H1 (cell line): ENCODE results near the gene PSKH1. TPM values are rescaled to one million over a fixed set of nuclear protein-coding genes. Genes with fewer than 3 reads are reported as not detected.

ENCODE experiments used
- CTCF ChIA-PET: fragments of 300-600 bp; sonication (Branson Sonifier 250); formaldehyde crosslinking; loops from one replicate; lab custom pipeline; 2021; ENCODE audit not compliant: partially characterized antibody; lab: Charles Lee
- POLR2A ChIA-PET: fragments of 300-600 bp; sonication (Branson Sonifier 250); formaldehyde crosslinking; loops from one replicate; lab custom pipeline; 2021; ENCODE audit warnings: inconsistent platforms; ENCODE audit not compliant: partially characterized antibody; lab: Charles Lee
- DNase-seq, 2 experiments: peaks; one replicate each; pipeline versions ENCODE4 v3.0.0 to v3.0.0-alpha.2; 2010 to 2022; ENCODE audit warnings: low spot score in 2 of 2, low read depth in 1 of 2, mixed read lengths in 1 of 2
- FAIRE-seq: peaks from 2 replicates; lab custom pipeline; 2011; peaks lifted over from hg19 to GRCh38; lab: Jason Lieb, UNC
- H2AFZ ChIP-seq: 2 replicates; pipeline ENCODE4 v1.8.1; 2012; ENCODE audit warnings: low read length, inconsistent platforms
- H2AK5ac ChIP-seq: 2 replicates; pipeline ENCODE4 v1.6.1; 2013; ENCODE audit warnings: low read depth, low read length
- H2BK120ac ChIP-seq: replicated peaks from 2 replicates; pipeline ENCODE3; 2013; ENCODE audit warnings: low read depth, low read length, inconsistent platforms
- H2BK12ac ChIP-seq: 2 replicates; pipeline ENCODE4 v1.6.1; 2013; ENCODE audit warnings: low read depth, low read length
- H2BK15ac ChIP-seq: 2 replicates; pipeline ENCODE4 v1.6.1; 2013; ENCODE audit warnings: low read length
- H2BK20ac ChIP-seq: 2 replicates; pipeline ENCODE4 v1.6.1; 2013; ENCODE audit warnings: low read length
- H2BK5ac ChIP-seq: 2 replicates; pipeline ENCODE4 v1.6.1; 2013; ENCODE audit warnings: low read depth, low read length
- H3K14ac ChIP-seq: 2 replicates; pipeline ENCODE4 v1.6.1; 2013; ENCODE audit warnings: inconsistent platforms; ENCODE audit not compliant: insufficient read length
- H3K18ac ChIP-seq: 2 replicates; pipeline ENCODE4 v1.6.1; 2013; ENCODE audit warnings: low read length; ENCODE audit errors: extremely low read depth
- H3K23ac ChIP-seq: 2 replicates; pipeline ENCODE4 v1.6.1; 2013; ENCODE audit warnings: inconsistent platforms; ENCODE audit not compliant: insufficient read length
- H3K23me2 ChIP-seq: 2 replicates; pipeline ENCODE4 v1.6.1; 2013; ENCODE audit warnings: low read depth, low read length
- H3K27ac ChIP-seq: 2 replicates; pipeline ENCODE4 v1.6.1; 2011; ENCODE audit warnings: low read depth, low read length, inconsistent platforms
- H3K27me3 ChIP-seq, 4 experiments: replicated peaks in 1 of 4; 1 replicate in 1 of 4; 2 replicates in 3 of 4; pipeline versions ENCODE4 v1.6.1 to v1.8.1; 2011 to 2013; ENCODE audit warnings: low read length in 3 of 4, mild to moderate bottlenecking in 3 of 4, inconsistent platforms in 2 of 4, mixed read lengths in 2 of 4, moderate library complexity in 1 of 4; ENCODE audit not compliant: control insufficient read depth in 3 of 4, insufficient read depth in 3 of 4; ENCODE audit errors: extremely low read depth in 1 of 4
- H3K36me3 ChIP-seq, 4 experiments: 2 replicates each; pipeline versions ENCODE4 v1.6.1 to v1.8.1; 2011 to 2013; ENCODE audit warnings: mild to moderate bottlenecking in 4 of 4, low read length in 3 of 4, moderate library complexity in 2 of 4, control low read depth in 1 of 4, inconsistent platforms in 1 of 4; ENCODE audit not compliant: insufficient read depth in 4 of 4, control insufficient read depth in 2 of 4
- H3K4ac ChIP-seq: replicated peaks from 2 replicates; pipeline ENCODE3; 2013; ENCODE audit warnings: low read length, low read depth, mixed read lengths, inconsistent platforms; ENCODE audit not compliant: insufficient read length
- H3K4me1 ChIP-seq, 4 experiments: replicated peaks in 1 of 4; 1 replicate in 1 of 4; 2 replicates in 3 of 4; pipeline versions ENCODE4 v1.6.1 to v1.8.1; 2011 to 2013; ENCODE audit warnings: low read length in 3 of 4, inconsistent platforms in 2 of 4, mixed read lengths in 1 of 4; ENCODE audit not compliant: insufficient read depth in 4 of 4, control insufficient read depth in 3 of 4
- H3K4me2 ChIP-seq, 2 experiments: 2 replicates each; pipeline versions ENCODE4 v1.6.1 to v1.8.1; 2011 to 2013; ENCODE audit warnings: low read depth in 2 of 2, low read length in 2 of 2, control low read depth in 1 of 2, inconsistent platforms in 1 of 2, mild to moderate bottlenecking in 1 of 2; ENCODE audit not compliant: insufficient read depth in 1 of 2
- H3K4me3 ChIP-seq, 4 experiments: fragments of 200-600, 300-600 bp in 1 of 4; sonication (generic), shearing (Covaris generic), sonication (Bioruptor Twin) in 1 of 4; 2 replicates each; pipeline versions ENCODE4 v1.5.1 to v1.8.1; 2011 to 2016; ENCODE audit warnings: low read length in 4 of 4, low read depth in 3 of 4, control low read depth in 2 of 4, inconsistent platforms in 2 of 4, mild to moderate bottlenecking in 2 of 4, mixed read lengths in 1 of 4, moderate library complexity in 1 of 4; ENCODE audit not compliant: insufficient read depth in 2 of 4; ENCODE audit errors: extremely low read depth in 1 of 4
- H3K56ac ChIP-seq: replicated peaks from 2 replicates; pipeline ENCODE3; 2013; ENCODE audit warnings: low read depth, mild to moderate bottlenecking, mixed read lengths, low read length, inconsistent platforms; ENCODE audit not compliant: insufficient read length
- H3K79me1 ChIP-seq: 2 replicates; pipeline ENCODE4 v1.6.1; 2013; ENCODE audit warnings: low read depth, low read length, control low read depth
- H3K79me2 ChIP-seq, 2 experiments: 2 replicates each; pipeline versions ENCODE4 v1.6.1 to v1.8.1; 2012 to 2013; ENCODE audit warnings: low read length in 2 of 2, mild to moderate bottlenecking in 2 of 2, inconsistent platforms in 1 of 2; ENCODE audit not compliant: insufficient read depth in 2 of 2, control insufficient read depth in 1 of 2
- H3K9ac ChIP-seq, 4 experiments: replicated peaks in 1 of 4; 1 replicate in 1 of 4; 2 replicates in 3 of 4; pipeline versions ENCODE4 v1.6.1 to v1.8.1; 2011 to 2013; ENCODE audit warnings: low read depth in 3 of 4, low read length in 3 of 4, control low read depth in 2 of 4, mild to moderate bottlenecking in 2 of 4, moderate library complexity in 2 of 4, inconsistent platforms in 1 of 4; ENCODE audit errors: extremely low read depth in 1 of 4
- H3K9me3 ChIP-seq, 2 experiments: 2 replicates each; pipeline versions ENCODE4 v1.6.1 to v1.8.1; 2012 to 2013; ENCODE audit warnings: mild to moderate bottlenecking in 2 of 2, moderate library complexity in 2 of 2, control low read depth in 1 of 2, inconsistent platforms in 1 of 2, low read depth in 1 of 2, low read length in 1 of 2, mixed read lengths in 1 of 2; ENCODE audit not compliant: insufficient read depth in 2 of 2
- H4K20me1 ChIP-seq, 2 experiments: replicated peaks in 1 of 2; 2 replicates each; pipeline versions ENCODE3 to v1.8.1; 2011 to 2013; ENCODE audit warnings: inconsistent platforms in 2 of 2, low read length in 2 of 2, mild to moderate bottlenecking in 1 of 2; ENCODE audit not compliant: insufficient read depth in 2 of 2, control insufficient read depth in 1 of 2
- H4K5ac ChIP-seq: 2 replicates; pipeline ENCODE4 v1.6.1; 2013; ENCODE audit warnings: low read length, low read depth, mixed read lengths, inconsistent platforms; ENCODE audit not compliant: insufficient read length
- H4K8ac ChIP-seq: 2 replicates; pipeline ENCODE4 v1.8.0; 2013; ENCODE audit warnings: mild to moderate bottlenecking, moderate library complexity, low read length, inconsistent platforms; ENCODE audit not compliant: insufficient read depth; ENCODE audit errors: extremely low read depth
- H4K91ac ChIP-seq: replicated peaks from 2 replicates; pipeline ENCODE3; 2013; ENCODE audit warnings: low read length, mixed read lengths, inconsistent platforms; ENCODE audit not compliant: insufficient read length
- FOSL1 ChIP-seq: IDR thresholded peaks from 2 replicates; pipeline ENCODE4 v1.6.1; 2011; ENCODE audit warnings: mild to moderate bottlenecking, low read depth, low read length, moderate library complexity; ENCODE audit not compliant: insufficient read depth
- RBBP5 ChIP-seq: IDR thresholded peaks from 2 replicates; pipeline ENCODE4 v1.7.1; 2012; ENCODE audit warnings: low read depth, mild to moderate bottlenecking, inconsistent platforms, low read length, moderate library complexity, borderline replicate concordance
- SIRT6 ChIP-seq: IDR thresholded peaks from one replicate; pipeline ENCODE4 v1.7.1; 2012; ENCODE audit warnings: low read length, inconsistent platforms
- TAF1 ChIP-seq: IDR thresholded peaks from 2 replicates; pipeline ENCODE4 v1.6.1; 2011; ENCODE audit warnings: mild to moderate bottlenecking, low read depth, low read length
- TEAD4 ChIP-seq: IDR thresholded peaks from 2 replicates; pipeline ENCODE4 v1.6.1; 2012; ENCODE audit warnings: low read depth, low read length, inconsistent platforms, mixed read lengths
- WGBS, 2 experiments: shearing (Covaris generic) in 1 of 2; methylation state at CpG; one replicate each; pipeline versions ENCODE4 v1.1.6 to v1.1.7; 2013 to 2015; ENCODE audit warnings: low lambda C conversion rate in 2 of 2, mixed read lengths in 2 of 2, inconsistent platforms in 1 of 2, low coverage in 1 of 2, missing lambda C conversion rate in 1 of 2; ENCODE audit not compliant: insufficient replicate concordance in 2 of 2, insufficient coverage in 1 of 2, insufficient read length in 1 of 2; ENCODE audit errors: extremely low coverage in 1 of 2, missing lambda C conversion rate in 1 of 2; 5-methylcytosine and 5-hydroxymethylcytosine counted together
- polyA plus RNA-seq, 7 experiments: library from polyadenylated mRNA; depleted of rRNA in 3 of 7; stranded (reverse) in 5 of 7; unstranded in 2 of 7; fragments of >200 nt in 5 of 7; fragments of 200-250 nt in 2 of 7; gene quantifications; 1 replicate in 5 of 7; 2 replicates in 1 of 7; 4 replicates in 1 of 7; pipeline versions ENCODE4 v1.2.1 to v1.2.3, GENCODE V29; 2011 to 2013; ENCODE audit warnings: missing spikeins in 2 of 7, mixed read lengths in 2 of 7
- total RNA-seq: library from RNA; stranded (reverse); fragmentation: NEBNext Ultra II Directional; extraction: Animal tissue kit (Norgen Biotek cat#: 25700); gene quantifications from 2 replicates; pipeline ENCODE4 v1.2.1, GENCODE V29; 2021

The PSKH1 gene
- total and polyA plus RNA-seq, 2 of the 8 experiments (the other 6 are each of a cell fraction or from before 2014, with no cell fraction given), result 24.8 to 51.0 TPM

DNA sequence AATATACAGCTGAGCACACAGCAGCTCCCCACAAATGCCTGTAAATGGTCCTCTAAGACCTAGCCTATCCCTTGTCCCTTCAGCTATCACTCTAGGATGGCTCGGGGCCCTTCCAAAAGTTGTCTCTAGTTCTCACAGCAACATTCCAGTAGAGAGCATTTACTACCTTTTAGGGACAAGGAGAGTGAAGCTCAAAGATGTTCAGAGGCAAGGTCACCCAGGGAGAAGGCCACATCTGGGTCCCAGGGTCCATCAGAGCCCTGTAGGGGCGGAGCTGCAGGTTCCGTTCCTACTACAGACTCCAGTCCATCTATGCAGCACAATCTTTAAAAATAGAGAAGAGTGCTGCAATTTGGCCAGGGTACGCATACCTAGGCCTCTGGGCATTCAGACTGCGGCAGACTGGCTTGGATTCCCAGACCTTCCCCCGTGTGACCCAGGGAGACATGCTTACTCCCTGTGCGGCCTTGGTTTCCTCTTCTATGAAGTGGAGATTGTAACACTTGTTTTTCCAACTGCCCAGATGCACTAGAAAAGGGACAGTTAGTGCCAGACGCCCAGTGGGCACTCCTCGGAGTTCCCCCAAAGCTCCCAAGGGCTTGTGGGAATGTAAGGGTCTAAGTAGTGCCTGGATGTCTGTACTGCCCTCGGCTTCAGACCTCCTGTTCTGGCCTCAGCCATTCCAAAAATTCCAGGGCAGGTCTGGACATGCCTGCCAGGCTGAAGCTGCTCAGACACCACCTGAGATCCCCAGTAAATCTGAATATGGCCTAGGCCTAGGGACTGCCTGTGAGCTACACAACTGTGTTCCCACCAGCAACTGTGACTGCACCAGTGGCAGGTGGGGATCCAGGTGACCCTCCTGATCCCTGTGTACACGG lies 72.9 kb downstream of the PSKH1 start:
- 0 out of 2 replicates have a peak, but pooled peaks have one; percentile 4 for TF ChIP-seq TAF1
- TF ChIP-seq RBBP5, result no peak
- TF ChIP-seq SIRT6, result no peak
- 0 out of 2 replicates have a peak, but pooled peaks have one; percentile 44 for TF ChIP-seq TEAD4
- TF ChIP-seq FOSL1, result no peak
- TF ChIP-seq, all 59 proteins: peak for 2
- H3K4me2 ChIP-seq, result peak overlapping the region; percentile 75 to 77
- POLR2A ChIA-PET, result interaction anchor here (1.1 to 3.9 kb wide), 10 partner anchors 12 to 271 kb away, joined by 3 to 26 read pairs (median 6); partner anchors contain the start of genes DDX28, DUS2, LCAT and PSMB10
- peaks cover 0 to 4% of the 10 kb centered on the region in 2 experiments; a peak in 2 of 4 replicates for H3K79me2 ChIP-seq
- H2BK12ac ChIP-seq, result peak overlapping the region; percentile 85
- peak overlapping the region; percentile 37 for H3K14ac ChIP-seq
- peak overlapping the region; percentile 90; the same call in 1 of the 2 replicates for H2BK5ac ChIP-seq
- H2AFZ ChIP-seq, result no peak overlapping the region
- no peak overlapping the region for H3K56ac ChIP-seq
- FAIRE-seq (no peak), DNase-seq (no peak)
- H3K4ac ChIP-seq, result peak overlapping the region; percentile 8
- H3K27me3 ChIP-seq, result no peaks in the 10 kb centered on the region
- peak overlapping the region; percentile 14 for H2BK120ac ChIP-seq
- WGBS, 2 experiments, result 88% methylated on average over 10 of the region's 11 CpGs; no CpG with 5 or more reads in 1 of the 2 experiments
- H4K8ac ChIP-seq, result peak overlapping the region; percentile 6; the same call in 1 of the 2 replicates
- peak overlapping the region; percentile 45; the same call in 1 of the 2 replicates for H3K27ac ChIP-seq
- peaks cover 20% of the 10 kb centered on the region; the same call in 1 of the 2 replicates for H3K79me1 ChIP-seq
- H2BK20ac ChIP-seq, result peak overlapping the region; percentile 15; the same call in 1 of the 2 replicates
- H3K23ac ChIP-seq, result no peak overlapping the region
- peak overlapping the region; percentile 10; the same call in 1 of the 2 replicates for H2AK5ac ChIP-seq
- H3K4me3 ChIP-seq, result peak overlapping the region in 1 of 4 experiments; percentile 67; a peak in 3 of 8 replicates
- no peaks in the 10 kb centered on the region for H3K9me3 ChIP-seq
- peak overlapping the region; percentile 33 for H4K5ac ChIP-seq
- peak overlapping the region in 3 of 4 experiments; percentile 12 to 41 (median 14); a peak in 5 of 7 replicates for H3K9ac ChIP-seq
- H4K20me1 ChIP-seq, result peaks cover 0 to 25% of the 10 kb centered on the region in 2 experiments
- H4K91ac ChIP-seq, result peak overlapping the region; percentile 83
- peaks cover 7% of the 10 kb centered on the region; the same call in 1 of the 2 replicates for H3K23me2 ChIP-seq
- peak overlapping the region; percentile 75; the same call in 1 of the 2 replicates for H3K18ac ChIP-seq
- peak overlapping the region; percentile 90; the same call in 1 of the 2 replicates for H2BK15ac ChIP-seq
- H3K36me3 ChIP-seq, result peaks cover 4 to 14% (median 11%) of the 10 kb centered on the region in 4 experiments; a peak in 5 of 8 replicates
- peaks cover 6 to 25% (median 19%) of the 10 kb centered on the region in 4 experiments for H3K4me1 ChIP-seq
- CTCF ChIA-PET, result interaction anchor here (0.8 to 10.9 kb wide), 8 partner anchors 15 to 419 kb away, joined by 3 to 90 read pairs (median 4); partner anchors contain the start of genes DPEP3 and LCAT
